SU-DHL-6 (cell line): Measurements from ENCODE around the gene STX8.

ENCODE experiments used
- CTCF ChIP-seq: fragments of 200-600 bp; sonication (generic); IDR thresholded peaks from one replicate; pipeline ENCODE4 v1.5.1; 2017; ENCODE audit warnings: antibody characterized with exemption, mild to moderate bottlenecking, low read length, moderate library complexity; ENCODE audit not compliant: insufficient read depth, poor library complexity, severe bottlenecking
- EZH2phosphoT487 ChIP-seq: fragments of 200-600 bp; sonication (generic), shearing (Covaris generic); conservative IDR thresholded peaks from 2 replicates; pipeline ENCODE4 v1.6.1; 2018; ENCODE audit warnings: mild to moderate bottlenecking, antibody characterized with exemption, low read length, moderate library complexity, mixed read lengths

- TF ChIP-seq CTCF (no peak), EZH2phosphoT487 (no peak)
These were observed 169.5 kb downstream of the STX8 start for GRCh38 chr17:9406046-9406606.
